ENCODE results near the gene FAM9C.
"Not testable (repeated sequence)": the region's sequence is repeated elsewhere in the genome, so short reads cannot be mapped to it uniquely, and the experiment has no call there.

Gene FAM9C

DNA sequence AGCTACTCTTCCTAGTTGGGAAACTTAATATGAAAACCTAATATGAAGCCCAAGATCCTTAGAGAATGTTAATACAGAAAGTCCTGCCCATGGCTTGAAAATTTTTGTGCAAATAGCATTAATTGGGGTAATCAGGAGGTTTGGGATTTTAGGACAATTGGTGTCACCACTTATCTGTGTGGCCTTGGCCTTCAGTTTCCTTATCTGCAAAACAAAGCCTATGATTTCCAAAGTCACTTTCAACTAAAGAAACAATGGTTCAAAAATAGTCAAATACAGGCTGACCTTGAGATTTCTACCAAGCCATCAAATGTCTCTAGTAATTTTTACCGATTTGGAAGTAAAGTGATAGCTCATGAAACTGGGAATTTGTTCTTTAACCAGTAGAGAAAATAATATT, 40.2 kb upstream of the FAM9C start:
- no peaks in the 10 kb centered on the region for H3K9me3 ChIP-seq (ENCODE audit: control insufficient read depth, insufficient read depth, low read depth, low read length)
- TF ChIP-seq ZNF266 (tag by site-specific recombination; IDR thresholded peaks at IDR 0.05; ENCODE audit: low read depth) (no peak), ZBTB8A (tag by site-specific recombination; IDR thresholded peaks at IDR 0.05) (no peak), ZSCAN30 (tag by site-specific recombination; IDR thresholded peaks at IDR 0.05) (no peak), HOXD13 (CRISPR knock-in tag; IDR thresholded peaks at IDR 0.05; ENCODE audit: borderline replicate concordance) (no peak), ZNF138 (tag by site-specific recombination; IDR thresholded peaks at IDR 0.05; ENCODE audit: borderline replicate concordance) (no peak), ZNF677 (tag by site-specific recombination; IDR thresholded peaks at IDR 0.05) (no peak), ZSCAN23 (tag by site-specific recombination; IDR thresholded peaks at IDR 0.05) (no peak), ZNF830 (tag by site-specific recombination; IDR thresholded peaks at IDR 0.05; ENCODE audit: low read depth) (no peak), SCRT2 (tag by site-specific recombination; IDR thresholded peaks at IDR 0.05) (no peak), ZBTB20 (tag by site-specific recombination; IDR thresholded peaks at IDR 0.05) (no peak), ZFP69B (tag by site-specific recombination; IDR thresholded peaks at IDR 0.05) (no peak), GLIS1 (tag by site-specific recombination; IDR thresholded peaks at IDR 0.05) (no peak)
- TF ChIP-seq, protein P1, sequence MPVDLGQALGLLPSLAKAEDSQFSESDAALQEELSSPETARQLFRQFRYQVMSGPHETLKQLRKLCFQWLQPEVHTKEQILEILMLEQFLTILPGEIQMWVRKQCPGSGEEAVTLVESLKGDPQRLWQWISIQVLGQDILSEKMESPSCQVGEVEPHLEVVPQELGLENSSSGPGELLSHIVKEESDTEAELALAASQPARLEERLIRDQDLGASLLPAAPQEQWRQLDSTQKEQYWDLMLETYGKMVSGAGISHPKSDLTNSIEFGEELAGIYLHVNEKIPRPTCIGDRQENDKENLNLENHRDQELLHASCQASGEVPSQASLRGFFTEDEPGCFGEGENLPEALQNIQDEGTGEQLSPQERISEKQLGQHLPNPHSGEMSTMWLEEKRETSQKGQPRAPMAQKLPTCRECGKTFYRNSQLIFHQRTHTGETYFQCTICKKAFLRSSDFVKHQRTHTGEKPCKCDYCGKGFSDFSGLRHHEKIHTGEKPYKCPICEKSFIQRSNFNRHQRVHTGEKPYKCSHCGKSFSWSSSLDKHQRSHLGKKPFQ (tag by site-specific recombination; IDR thresholded peaks at IDR 0.05) = no peak
- TF ChIP-seq, protein P2, sequence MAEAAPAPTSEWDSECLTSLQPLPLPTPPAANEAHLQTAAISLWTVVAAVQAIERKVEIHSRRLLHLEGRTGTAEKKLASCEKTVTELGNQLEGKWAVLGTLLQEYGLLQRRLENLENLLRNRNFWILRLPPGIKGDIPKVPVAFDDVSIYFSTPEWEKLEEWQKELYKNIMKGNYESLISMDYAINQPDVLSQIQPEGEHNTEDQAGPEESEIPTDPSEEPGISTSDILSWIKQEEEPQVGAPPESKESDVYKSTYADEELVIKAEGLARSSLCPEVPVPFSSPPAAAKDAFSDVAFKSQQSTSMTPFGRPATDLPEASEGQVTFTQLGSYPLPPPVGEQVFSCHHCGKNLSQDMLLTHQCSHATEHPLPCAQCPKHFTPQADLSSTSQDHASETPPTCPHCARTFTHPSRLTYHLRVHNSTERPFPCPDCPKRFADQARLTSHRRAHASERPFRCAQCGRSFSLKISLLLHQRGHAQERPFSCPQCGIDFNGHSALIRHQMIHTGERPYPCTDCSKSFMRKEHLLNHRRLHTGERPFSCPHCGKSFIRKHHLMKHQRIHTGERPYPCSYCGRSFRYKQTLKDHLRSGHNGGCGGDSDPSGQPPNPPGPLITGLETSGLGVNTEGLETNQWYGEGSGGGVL (tag by site-specific recombination; IDR thresholded peaks at IDR 0.05) = no peak
- TF ChIP-seq, protein P3, sequence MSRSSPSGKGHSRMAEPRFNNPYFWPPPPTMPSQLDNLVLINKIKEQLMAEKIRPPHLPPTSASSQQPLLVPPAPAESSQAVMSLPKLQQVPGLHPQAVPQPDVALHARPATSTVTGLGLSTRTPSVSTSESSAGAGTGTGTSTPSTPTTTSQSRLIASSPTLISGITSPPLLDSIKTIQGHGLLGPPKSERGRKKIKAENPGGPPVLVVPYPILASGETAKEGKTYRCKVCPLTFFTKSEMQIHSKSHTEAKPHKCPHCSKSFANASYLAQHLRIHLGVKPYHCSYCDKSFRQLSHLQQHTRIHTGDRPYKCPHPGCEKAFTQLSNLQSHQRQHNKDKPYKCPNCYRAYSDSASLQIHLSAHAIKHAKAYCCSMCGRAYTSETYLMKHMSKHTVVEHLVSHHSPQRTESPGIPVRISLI (tag by site-specific recombination; IDR thresholded peaks at IDR 0.05) = no peak
- TF ChIP-seq, protein P4, sequence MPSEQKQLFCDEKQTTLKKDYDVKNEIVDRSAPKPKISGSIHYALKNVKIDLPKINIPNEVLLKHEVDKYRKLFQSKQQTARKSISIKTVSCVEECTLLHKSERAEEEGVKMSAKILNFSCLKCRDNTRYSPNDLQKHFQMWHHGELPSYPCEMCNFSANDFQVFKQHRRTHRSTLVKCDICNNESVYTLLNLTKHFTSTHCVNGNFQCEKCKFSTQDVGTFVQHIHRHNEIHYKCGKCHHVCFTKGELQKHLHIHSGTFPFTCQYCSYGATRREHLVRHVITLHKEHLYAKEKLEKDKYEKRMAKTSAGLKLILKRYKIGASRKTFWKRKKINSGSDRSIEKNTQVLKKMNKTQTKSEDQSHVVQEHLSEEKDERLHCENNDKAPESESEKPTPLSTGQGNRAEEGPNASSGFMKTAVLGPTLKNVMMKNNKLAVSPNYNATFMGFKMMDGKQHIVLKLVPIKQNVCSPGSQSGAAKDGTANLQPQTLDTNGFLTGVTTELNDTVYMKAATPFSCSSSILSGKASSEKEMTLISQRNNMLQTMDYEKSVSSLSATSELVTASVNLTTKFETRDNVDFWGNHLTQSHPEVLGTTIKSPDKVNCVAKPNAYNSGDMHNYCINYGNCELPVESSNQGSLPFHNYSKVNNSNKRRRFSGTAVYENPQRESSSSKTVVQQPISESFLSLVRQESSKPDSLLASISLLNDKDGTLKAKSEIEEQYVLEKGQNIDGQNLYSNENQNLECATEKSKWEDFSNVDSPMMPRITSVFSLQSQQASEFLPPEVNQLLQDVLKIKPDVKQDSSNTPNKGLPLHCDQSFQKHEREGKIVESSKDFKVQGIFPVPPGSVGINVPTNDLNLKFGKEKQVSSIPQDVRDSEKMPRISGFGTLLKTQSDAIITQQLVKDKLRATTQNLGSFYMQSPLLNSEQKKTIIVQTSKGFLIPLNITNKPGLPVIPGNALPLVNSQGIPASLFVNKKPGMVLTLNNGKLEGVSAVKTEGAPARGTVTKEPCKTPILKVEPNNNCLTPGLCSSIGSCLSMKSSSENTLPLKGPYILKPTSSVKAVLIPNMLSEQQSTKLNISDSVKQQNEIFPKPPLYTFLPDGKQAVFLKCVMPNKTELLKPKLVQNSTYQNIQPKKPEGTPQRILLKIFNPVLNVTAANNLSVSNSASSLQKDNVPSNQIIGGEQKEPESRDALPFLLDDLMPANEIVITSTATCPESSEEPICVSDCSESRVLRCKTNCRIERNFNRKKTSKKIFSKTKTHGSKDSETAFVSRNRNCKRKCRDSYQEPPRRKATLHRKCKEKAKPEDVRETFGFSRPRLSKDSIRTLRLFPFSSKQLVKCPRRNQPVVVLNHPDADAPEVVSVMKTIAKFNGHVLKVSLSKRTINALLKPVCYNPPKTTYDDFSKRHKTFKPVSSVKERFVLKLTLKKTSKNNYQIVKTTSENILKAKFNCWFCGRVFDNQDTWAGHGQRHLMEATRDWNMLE (tag by site-specific recombination; conservative IDR thresholded peaks at IDR 0.05; ENCODE audit: low read depth) = no peak
- TF ChIP-seq, protein P5, sequence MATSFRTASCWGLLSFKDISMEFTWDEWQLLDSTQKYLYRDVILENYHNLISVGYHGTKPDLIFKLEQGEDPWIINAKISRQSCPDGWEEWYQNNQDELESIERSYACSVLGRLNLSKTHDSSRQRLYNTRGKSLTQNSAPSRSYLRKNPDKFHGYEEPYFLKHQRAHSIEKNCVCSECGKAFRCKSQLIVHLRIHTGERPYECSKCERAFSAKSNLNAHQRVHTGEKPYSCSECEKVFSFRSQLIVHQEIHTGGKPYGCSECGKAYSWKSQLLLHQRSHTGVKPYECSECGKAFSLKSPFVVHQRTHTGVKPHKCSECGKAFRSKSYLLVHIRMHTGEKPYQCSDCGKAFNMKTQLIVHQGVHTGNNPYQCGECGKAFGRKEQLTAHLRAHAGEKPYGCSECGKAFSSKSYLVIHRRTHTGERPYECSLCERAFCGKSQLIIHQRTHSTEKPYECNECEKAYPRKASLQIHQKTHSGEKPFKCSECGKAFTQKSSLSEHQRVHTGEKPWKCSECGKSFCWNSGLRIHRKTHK (tag by site-specific recombination; IDR thresholded peaks at IDR 0.05) = no peak
- TF ChIP-seq, protein P6, sequence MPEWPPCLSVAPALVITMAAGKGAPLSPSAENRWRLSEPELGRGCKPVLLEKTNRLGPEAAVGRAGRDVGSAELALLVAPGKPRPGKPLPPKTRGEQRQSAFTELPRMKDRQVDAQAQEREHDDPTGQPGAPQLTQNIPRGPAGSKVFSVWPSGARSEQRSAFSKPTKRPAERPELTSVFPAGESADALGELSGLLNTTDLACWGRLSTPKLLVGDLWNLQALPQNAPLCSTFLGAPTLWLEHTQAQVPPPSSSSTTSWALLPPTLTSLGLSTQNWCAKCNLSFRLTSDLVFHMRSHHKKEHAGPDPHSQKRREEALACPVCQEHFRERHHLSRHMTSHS (tag by site-specific recombination; IDR thresholded peaks at IDR 0.05) = no peak
- TF ChIP-seq, protein P7, sequence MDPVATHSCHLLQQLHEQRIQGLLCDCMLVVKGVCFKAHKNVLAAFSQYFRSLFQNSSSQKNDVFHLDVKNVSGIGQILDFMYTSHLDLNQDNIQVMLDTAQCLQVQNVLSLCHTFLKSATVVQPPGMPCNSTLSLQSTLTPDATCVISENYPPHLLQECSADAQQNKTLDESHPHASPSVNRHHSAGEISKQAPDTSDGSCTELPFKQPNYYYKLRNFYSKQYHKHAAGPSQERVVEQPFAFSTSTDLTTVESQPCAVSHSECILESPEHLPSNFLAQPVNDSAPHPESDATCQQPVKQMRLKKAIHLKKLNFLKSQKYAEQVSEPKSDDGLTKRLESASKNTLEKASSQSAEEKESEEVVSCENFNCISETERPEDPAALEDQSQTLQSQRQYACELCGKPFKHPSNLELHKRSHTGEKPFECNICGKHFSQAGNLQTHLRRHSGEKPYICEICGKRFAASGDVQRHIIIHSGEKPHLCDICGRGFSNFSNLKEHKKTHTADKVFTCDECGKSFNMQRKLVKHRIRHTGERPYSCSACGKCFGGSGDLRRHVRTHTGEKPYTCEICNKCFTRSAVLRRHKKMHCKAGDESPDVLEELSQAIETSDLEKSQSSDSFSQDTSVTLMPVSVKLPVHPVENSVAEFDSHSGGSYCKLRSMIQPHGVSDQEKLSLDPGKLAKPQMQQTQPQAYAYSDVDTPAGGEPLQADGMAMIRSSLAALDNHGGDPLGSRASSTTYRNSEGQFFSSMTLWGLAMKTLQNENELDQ (tag by site-specific recombination; IDR thresholded peaks at IDR 0.05; ENCODE audit: low read depth) = no peak
- ChIA-PET POLR2A (no interaction called here), CTCF (interaction anchor here (0.7 kb wide), 1 partner anchor 106 kb away, joined by 3 read pairs; no protein-coding TSS in a partner anchor)
- H3K36me3 ChIP-seq (ENCODE audit: control insufficient read depth in 2 of 2, insufficient read depth in 1 of 2, low read length in 2 of 2) = no peaks in the 10 kb centered on the region
- H3K4me3 ChIP-seq (ENCODE audit: low read depth, low read length) = no peak overlapping the region
- H3K4me1 ChIP-seq (ENCODE audit: control insufficient read depth, insufficient read depth, low read length) = peaks cover 2% of the 10 kb centered on the region; the same call in 1 of the 2 replicates
- H3K27ac ChIP-seq (ENCODE audit: extremely low read depth, low read depth, low read length) = no peak overlapping the region

DNA sequence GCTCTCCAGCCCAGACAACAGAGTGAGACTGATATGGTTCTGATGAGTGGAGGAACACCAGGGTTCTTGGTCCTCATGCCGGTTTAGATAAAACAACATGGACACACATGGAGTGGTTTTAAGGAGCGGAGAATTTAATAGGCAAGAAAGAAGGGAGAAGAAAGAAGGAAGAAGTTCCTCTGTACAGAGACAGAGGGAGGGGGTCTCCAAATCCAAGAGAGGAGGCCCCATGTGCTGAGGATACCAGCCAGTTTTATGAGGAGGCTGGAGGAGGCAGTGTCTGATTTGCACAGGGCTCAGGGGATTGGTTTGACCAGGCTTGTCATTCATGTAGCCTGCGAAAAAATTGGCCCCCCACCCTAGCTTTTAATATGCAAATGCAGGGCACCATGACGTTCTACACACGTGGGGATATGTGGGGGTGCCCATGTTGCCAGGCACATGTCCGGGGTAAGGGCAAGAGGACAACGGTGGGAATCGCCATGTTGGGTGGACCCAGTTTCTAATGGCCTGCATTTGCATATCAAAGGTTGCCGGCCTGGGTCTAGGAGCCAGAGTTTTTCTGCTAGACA, 39.4 kb upstream of the FAM9C start:
- POLR2A ChIA-PET; H3K4me1 ChIP-seq (ENCODE audit: control insufficient read depth, insufficient read depth, low read length); H3K9me3 ChIP-seq (ENCODE audit: control insufficient read depth, insufficient read depth, low read depth, low read length); H3K4me3 ChIP-seq (ENCODE audit: low read depth, low read length); H3K27ac ChIP-seq (ENCODE audit: extremely low read depth, low read depth, low read length); H3K36me3 ChIP-seq (ENCODE audit: control insufficient read depth in 2 of 2, insufficient read depth in 1 of 2, low read length in 2 of 2): not testable (repeated sequence)
- CTCF ChIA-PET = interaction anchor here (0.7 kb wide), 1 partner anchor 105 kb away, joined by 3 read pairs; no protein-coding TSS in a partner anchor
